Natural killer cell (primary cell): Measurements from ENCODE around the gene APOBEC3A. TPM values are rescaled to one million over a fixed set of nuclear protein-coding genes. Genes with fewer than 3 reads are reported as not detected.
"Not testable (repeated sequence)": the region's sequence is repeated elsewhere in the genome, so short reads cannot be mapped to it uniquely, and the experiment has no call there.

Experiments
- ATAC-seq, 3 donors: fragments of 150-1000 bp in 2 of 3; fragments of 200-7000 bp in 1 of 3; cut with Tn5 transposase; 1 replicate in 1 of 3; 2 replicates in 2 of 3; pipeline ENCODE4 v1.10.0; 2021; ENCODE audit warnings: mild to moderate bottlenecking in 2 of 3, moderate library complexity in 2 of 3
- DNase-seq, 2 donors: peaks; one replicate each; pipeline versions ENCODE4 v3.0.0 to v3.0.0-alpha.2; 2013 to 2021; ENCODE audit warnings: mixed read lengths in 1 of 2
- H3K27ac ChIP-seq: one replicate; pipeline ENCODE4 v1.5.1; 2013; ENCODE audit warnings: mild to moderate bottlenecking, low read length
- H3K27me3 ChIP-seq: one replicate; pipeline ENCODE4 v1.6.1; 2013; ENCODE audit warnings: low read length; ENCODE audit not compliant: control insufficient read depth, insufficient read depth
- H3K36me3 ChIP-seq: one replicate; pipeline ENCODE4 v1.6.1; 2013; ENCODE audit warnings: low read length; ENCODE audit not compliant: control insufficient read depth, insufficient read depth
- H3K4me1 ChIP-seq: one replicate; pipeline ENCODE4 v1.6.1; 2013; ENCODE audit warnings: low read length; ENCODE audit not compliant: control insufficient read depth, insufficient read depth
- H3K4me3 ChIP-seq: one replicate; pipeline ENCODE4 v1.5.1; 2013; ENCODE audit warnings: low read length
- H3K9me3 ChIP-seq: one replicate; pipeline ENCODE4 v1.6.1; 2013; ENCODE audit warnings: low read length; ENCODE audit not compliant: control insufficient read depth, insufficient read depth
- H3K27ac Mint-ChIP-seq, 2 donors: one replicate each; pipeline ENCODE4 v1.8.0; 2022; ENCODE audit warnings: mild to moderate bottlenecking in 2 of 2, mixed read lengths in 2 of 2, moderate library complexity in 1 of 2
- H3K27me3 Mint-ChIP-seq, 2 donors: one replicate each; pipeline ENCODE4 v1.8.0; 2022; ENCODE audit warnings: low read depth in 2 of 2, mixed read lengths in 2 of 2
- H3K36me3 Mint-ChIP-seq: one replicate; pipeline ENCODE4 v1.8.0; 2022; ENCODE audit warnings: mixed read lengths
- H3K4me1 Mint-ChIP-seq, 2 donors: one replicate each; pipeline ENCODE4 v1.8.0; 2022; ENCODE audit warnings: mixed read lengths in 2 of 2
- H3K4me3 Mint-ChIP-seq: one replicate; pipeline ENCODE4 v1.8.0; 2022; ENCODE audit warnings: mild to moderate bottlenecking, moderate library complexity, mixed read lengths
- H3K9me3 Mint-ChIP-seq, 2 donors: one replicate each; pipeline ENCODE4 v1.8.0; 2022; ENCODE audit warnings: mixed read lengths in 2 of 2
- CTCF ChIP-seq: fragments of 200-600 bp; IDR thresholded peaks from one replicate; pipeline ENCODE4 v1.8.0; 2022; ENCODE audit warnings: antibody characterized with exemption
- WGBS: methylation state at CpG from one replicate; pipeline ENCODE4 v1.1.7; 2013; ENCODE audit warnings: missing lambda C conversion rate; ENCODE audit not compliant: insufficient coverage; 5-methylcytosine and 5-hydroxymethylcytosine counted together
- intact Hi-C: fragments of 100-400 bp; cut with micrococcal nuclease; formaldehyde crosslinking; loops from one replicate; pipeline ENCODE4 v1.14.2; 2022
- total RNA-seq, 4 donors: library from RNA; stranded (reverse); fragments of 120-200 nt in 1 of 4; gene quantifications; one replicate each; pipeline versions ENCODE4 v1.2.3 to v1.2.4, GENCODE V29; 2013 to 2022

The APOBEC3A gene
- total RNA-seq, 3 donors from 2014 or later (not counting 1 experiment from before 2014, with no cell fraction given) = 0.66 to 48.1 (median 4.3) TPM

DNA sequence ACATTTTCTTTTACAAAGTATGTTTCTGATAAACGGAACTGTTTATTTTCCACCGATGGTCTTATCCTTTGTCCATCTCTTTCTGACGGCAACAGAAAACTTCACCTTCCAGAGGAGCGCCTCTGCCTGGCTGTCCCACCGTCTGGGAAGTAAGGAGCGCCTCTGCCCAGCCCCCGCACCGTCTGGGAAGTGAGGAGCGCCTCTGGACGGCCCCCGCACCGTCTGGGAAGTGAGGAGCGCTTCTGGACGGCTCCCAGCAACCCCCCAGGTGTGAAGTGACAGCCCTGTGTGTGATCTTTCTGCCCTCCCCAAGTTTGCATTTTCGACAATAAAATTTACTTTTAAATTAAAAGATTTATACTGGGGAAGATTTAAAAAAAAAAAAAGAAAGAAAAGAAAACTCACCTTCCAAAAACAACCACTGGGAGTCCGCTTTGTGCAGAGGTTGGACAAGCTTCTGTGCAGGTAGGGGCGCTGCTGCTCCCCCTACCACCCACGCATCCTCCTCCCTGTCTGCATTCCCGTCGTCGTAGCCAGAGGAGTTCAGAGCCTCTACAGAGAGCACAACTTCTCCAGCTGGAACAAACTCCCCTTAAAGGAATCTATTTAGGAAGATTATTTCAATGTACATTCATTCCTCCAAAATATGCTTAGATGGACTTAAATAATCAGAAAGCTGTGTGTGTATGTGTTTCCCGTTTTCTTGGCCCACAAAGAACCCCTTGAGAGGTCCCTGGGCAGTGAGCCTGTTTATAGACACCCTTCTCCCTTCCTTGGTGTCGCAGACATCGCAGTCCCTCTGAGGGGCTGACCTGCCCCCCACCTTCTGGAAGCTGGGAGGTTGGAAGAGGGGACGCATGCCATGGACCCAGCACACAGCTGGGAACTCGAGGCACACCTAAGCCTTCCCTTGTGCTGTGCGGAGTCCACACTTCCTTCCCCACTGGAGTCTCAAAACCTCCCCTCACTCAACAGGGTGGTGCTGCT, 23.9 kb downstream of the APOBEC3A start:
- WGBS = 56% methylated on average over 24 of the region's 27 CpGs
- Mint-ChIP-seq H3K4me1 (peaks cover 0 to 17% of the 10 kb centered on the region in 2 donors), H3K9me3 (no peaks in the 10 kb centered on the region), H3K27me3 (no peaks in the 10 kb centered on the region), H3K4me3 (no peak overlapping the region), H3K27ac (peak overlapping the region in 1 of 2 donors; percentile 89), H3K36me3 (no peaks in the 10 kb centered on the region)
- no peaks in the 10 kb centered on the region for H3K36me3 ChIP-seq
- TF ChIP-seq CTCF = no peak
- peak overlapping the region; percentile 41 for H3K4me3 ChIP-seq
- ATAC-seq (peak in 2 of 3 donors; percentile 10 to 43), DNase-seq (peak in 1 of 2 donors; percentile 39)
- no peaks in the 10 kb centered on the region for H3K9me3 ChIP-seq
- H3K4me1 ChIP-seq = peaks cover 25% of the 10 kb centered on the region
- no peak overlapping the region for H3K27ac ChIP-seq
- H3K27me3 ChIP-seq = no peaks in the 10 kb centered on the region
- intact Hi-C loops = no loop called here

GRCh38 chr22:38981992-38982927, 24.9 kb downstream of the APOBEC3A start, which contains the start of gene APOBEC3B:
Gene APOBEC3B (plus strand): TSS chr22:38982347. CDS start chr22:38982454, 107 bp downstream.
- Histone ChIP-seq H3K9me3 (no peaks in the 10 kb centered on the region), H3K36me3 (no peaks in the 10 kb centered on the region), H3K4me3 (peak within 1 kb of the TSS; percentile 41), H3K4me1 (peaks cover 25% of the 10 kb centered on the region), H3K27me3 (no peaks in the 10 kb centered on the region), H3K27ac (no peak within 1 kb of the TSS)
- intact Hi-C loops = no loop called here
- no peaks in the 10 kb centered on the region for H3K9me3 Mint-ChIP-seq
- DNase-seq (peak; percentile 75 to 80), ATAC-seq (peak in 2 of 3 donors; percentile 95 to 97)
- H3K27ac Mint-ChIP-seq = peak within 1 kb of the TSS in 1 of 2 donors; percentile 89
- no peak for TF ChIP-seq CTCF
- WGBS = 21% methylated on average over 16 of the region's 16 CpGs
- H3K36me3 Mint-ChIP-seq = no peaks in the 10 kb centered on the region
- H3K4me1 Mint-ChIP-seq = peaks cover 0 to 17% of the 10 kb centered on the region in 2 donors
- H3K27me3 Mint-ChIP-seq = no peaks in the 10 kb centered on the region
- H3K4me3 Mint-ChIP-seq = no peak within 1 kb of the TSS

DNA sequence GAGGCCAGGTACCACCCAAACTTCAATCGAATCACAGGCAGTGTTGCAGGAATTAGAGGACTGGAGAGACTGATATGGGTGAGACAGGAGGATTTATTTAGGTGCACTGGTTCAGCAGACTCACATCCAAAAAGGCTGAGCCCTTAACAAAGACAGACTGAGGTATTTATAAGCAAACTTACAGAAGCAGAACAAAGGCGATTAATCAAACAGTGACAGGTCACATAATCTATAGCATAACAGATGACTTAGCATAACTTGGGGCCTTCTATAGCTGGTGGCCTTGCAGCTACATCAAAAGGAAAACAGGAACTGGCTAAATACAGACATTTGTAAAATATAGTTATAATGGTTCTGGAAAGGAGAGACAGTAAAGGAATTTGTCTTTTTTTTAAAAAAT, 26.8 kb downstream of the APOBEC3A start:
- Mint-ChIP-seq H3K4me1 (peaks cover 0 to 20% of the 10 kb centered on the region in 2 donors), H3K27ac (no peak overlapping the region), H3K9me3 (no peaks in the 10 kb centered on the region), H3K36me3 (no peaks in the 10 kb centered on the region), H3K27me3 (no peaks in the 10 kb centered on the region), H3K4me3 (no peak overlapping the region)
- Histone ChIP-seq H3K4me1 (peaks cover 32% of the 10 kb centered on the region), H3K36me3 (no peaks in the 10 kb centered on the region), H3K27me3 (no peaks in the 10 kb centered on the region), H3K9me3 (no peaks in the 10 kb centered on the region), H3K27ac (peak overlapping the region; percentile 50), H3K4me3 (no peak overlapping the region)
- no peak for ATAC-seq
- intact Hi-C loops = no loop called here
- no peak for DNase-seq
- 90% methylated on average over 2 of the region's 2 CpGs for WGBS
- TF ChIP-seq CTCF = no peak

- H3K4me3 Mint-ChIP-seq, H3K27me3 ChIP-seq, H3K9me3 ChIP-seq, H3K4me3 ChIP-seq, intact Hi-C loops, H3K27me3 Mint-ChIP-seq, H3K9me3 Mint-ChIP-seq, H3K36me3 Mint-ChIP-seq, H3K36me3 ChIP-seq: not testable (repeated sequence)
- 36% methylated on average over 7 of the region's 9 CpGs for WGBS
- DNase-seq (peak in 1 of 2 donors; percentile 89), ATAC-seq (peak in 2 of 3 donors; percentile 22 to 24)
- peak overlapping the region in 1 of 2 donors; percentile 42 for H3K27ac Mint-ChIP-seq
- peak overlapping the region; percentile 50 for H3K27ac ChIP-seq
- peaks cover 0 to 25% of the 10 kb centered on the region in 2 donors for H3K4me1 Mint-ChIP-seq
- peaks cover 40% of the 10 kb centered on the region for H3K4me1 ChIP-seq
These were observed 27.7 kb downstream of the APOBEC3A start for GRCh38 chr22:38984784-38985757.
